Body of pancreas (tissue), 4 donors: Measurements from ENCODE around the gene LDLRAD4.

Source experiments
- CTCF ChIP-seq, 7 experiments: fragments of 450-650 bp in 4 of 7; fragments of 200-600 bp in 3 of 7; sonication (generic) in 3 of 7; IDR thresholded peaks; one replicate each; pipeline ENCODE4 v1.5.1; 2016 to 2019; ENCODE audit warnings: antibody characterized with exemption in 7 of 7
- POLR2A ChIP-seq, 3 donors: fragments of 450-650 bp; IDR thresholded peaks; one replicate each; pipeline ENCODE4 v1.6.1; 2016; ENCODE audit warnings: antibody characterized with exemption in 3 of 3, mild to moderate bottlenecking in 2 of 3

GRCh38 chr18:13487237-13487636 lies 268.7 kb downstream of the LDLRAD4 start:
- TF ChIP-seq CTCF (IDR thresholded peaks at IDR 0.05) (no peak), POLR2A (IDR thresholded peaks at IDR 0.05) (no peak)
